WTC11 (cell line): ENCODE measurements around the gene TCF12. TPM values are rescaled to one million over a fixed set of nuclear protein-coding genes. Genes with fewer than 3 reads are reported as not detected.

Experiments
- ATAC-seq: fragments of 200-7000 bp; cut with Tn5 transposase; 2 replicates; pipeline ENCODE4 v1.10.0; 2021; ENCODE audit warnings: mild to moderate bottlenecking, moderate library complexity
- CTCF ChIA-PET: fragments of 300-600 bp; sonication (Branson Sonifier 250); formaldehyde crosslinking; loops from one replicate; lab custom pipeline; 2021; ENCODE audit warnings: antibody characterized with exemption; lab: Charles Lee
- POLR2A ChIA-PET: fragments of 350-600 bp; sonication (Branson Sonifier 250); formaldehyde crosslinking; loops from one replicate; lab custom pipeline; 2021; ENCODE audit warnings: antibody characterized with exemption; lab: Charles Lee
- DNase-seq: peaks from one replicate; pipeline ENCODE4 v3.0.0; 2021; ENCODE audit warnings: low spot score
- H3K27ac Mint-ChIP-seq: 2 replicates; pipeline ENCODE4 v1.8.0; 2021; ENCODE audit warnings: mixed read lengths
- H3K27me3 Mint-ChIP-seq: 2 replicates; pipeline ENCODE4 v1.8.0; 2021; ENCODE audit warnings: low read depth, mild to moderate bottlenecking, moderate library complexity, mixed read lengths
- H3K36me3 Mint-ChIP-seq: 2 replicates; pipeline ENCODE4 v1.8.0; 2021; ENCODE audit warnings: mixed read lengths
- H3K4me1 Mint-ChIP-seq: 2 replicates; pipeline ENCODE4 v1.8.0; 2022; ENCODE audit warnings: mixed read lengths
- H3K4me3 Mint-ChIP-seq: 2 replicates; pipeline ENCODE4 v1.8.0; 2021; ENCODE audit warnings: mild to moderate bottlenecking, moderate library complexity, mixed read lengths
- H3K9me3 Mint-ChIP-seq: 2 replicates; pipeline ENCODE4 v1.8.0; 2021; ENCODE audit warnings: mixed read lengths
- CREB1 ChIP-seq: sonication (generic); formaldehyde crosslinking; IDR thresholded peaks from 2 replicates; pipeline ENCODE4 v1.8.0; 2023; ENCODE audit warnings: mild to moderate bottlenecking, missing genetic modification reagents
- GABPB1 ChIP-seq: sonication (generic); formaldehyde crosslinking; IDR thresholded peaks from 2 replicates; pipeline ENCODE4 v1.8.1; 2023; ENCODE audit warnings: mild to moderate bottlenecking, missing genetic modification reagents
- JAZF1 ChIP-seq: fragments of 250-450 bp; sonication (Bioruptor Pico); IDR thresholded peaks from 2 replicates; pipeline ENCODE4 v1.9.0; 2021; ENCODE audit warnings: moderate library complexity, mild to moderate bottlenecking, inconsistent platforms
- NFE2L1 ChIP-seq: sonication (generic); formaldehyde crosslinking; IDR thresholded peaks from 2 replicates; pipeline ENCODE4 v1.8.1; 2023; ENCODE audit warnings: missing genetic modification reagents
- PRRX2 ChIP-seq: fragments of 250-450 bp; sonication (Bioruptor Pico); IDR thresholded peaks from 2 replicates; pipeline ENCODE4 v1.8.0; 2021; ENCODE audit warnings: mild to moderate bottlenecking
- RELA ChIP-seq: sonication (generic); formaldehyde crosslinking; IDR thresholded peaks from 2 replicates; pipeline ENCODE4 v1.8.1; 2022; ENCODE audit warnings: missing genetic modification reagents, mild to moderate bottlenecking, borderline replicate concordance
- SMAD3 ChIP-seq: sonication (generic); formaldehyde crosslinking; IDR thresholded peaks from 2 replicates; pipeline ENCODE4 v1.8.0; 2022; ENCODE audit warnings: missing genetic modification reagents, mild to moderate bottlenecking, borderline replicate concordance
- SP1 ChIP-seq: sonication (generic); formaldehyde crosslinking; conservative IDR thresholded peaks from 2 replicates; pipeline ENCODE4 v1.8.1; 2022; ENCODE audit warnings: missing genetic modification reagents
- TEAD4 ChIP-seq: sonication (generic); formaldehyde crosslinking; IDR thresholded peaks from 2 replicates; pipeline ENCODE4 v1.8.0; 2022; ENCODE audit warnings: mild to moderate bottlenecking, missing genetic modification reagents
- ZNF232 ChIP-seq: sonication (generic); formaldehyde crosslinking; IDR thresholded peaks from 2 replicates; pipeline ENCODE4 v1.8.0; 2022; ENCODE audit warnings: mild to moderate bottlenecking, missing genetic modification reagents
- ZNF423 ChIP-seq: fragments of 250-450 bp; sonication (Bioruptor Pico); IDR thresholded peaks from 2 replicates; pipeline ENCODE4 v2.1.2; 2022; ENCODE audit warnings: mild to moderate bottlenecking, moderate library complexity
- total RNA-seq: library from RNA; stranded (reverse); gene quantifications from 3 replicates; pipeline ENCODE4 v1.2.3, GENCODE V29; 2021
- TF ChIP-seq, protein P1 (sequence below): sonication (generic); formaldehyde crosslinking; IDR thresholded peaks from 2 replicates; pipeline ENCODE4 v1.8.1; 2023; ENCODE audit warnings: mild to moderate bottlenecking, missing genetic modification reagents
- TF ChIP-seq, protein P2 (sequence below): fragments of 200-600 bp; IDR thresholded peaks from 2 replicates; pipeline ENCODE4 v1.8.0; 2022; ENCODE audit warnings: antibody characterized with exemption
- TF ChIP-seq, protein P3 (sequence below): fragments of 250-450 bp; sonication (Bioruptor Pico); conservative IDR thresholded peaks from 2 replicates; pipeline ENCODE4 v1.9.0; 2021; ENCODE audit warnings: mild to moderate bottlenecking

TCF12 gene
- total RNA-seq, 1 experiment from 2014 or later = 73.2 TPM

DNA sequence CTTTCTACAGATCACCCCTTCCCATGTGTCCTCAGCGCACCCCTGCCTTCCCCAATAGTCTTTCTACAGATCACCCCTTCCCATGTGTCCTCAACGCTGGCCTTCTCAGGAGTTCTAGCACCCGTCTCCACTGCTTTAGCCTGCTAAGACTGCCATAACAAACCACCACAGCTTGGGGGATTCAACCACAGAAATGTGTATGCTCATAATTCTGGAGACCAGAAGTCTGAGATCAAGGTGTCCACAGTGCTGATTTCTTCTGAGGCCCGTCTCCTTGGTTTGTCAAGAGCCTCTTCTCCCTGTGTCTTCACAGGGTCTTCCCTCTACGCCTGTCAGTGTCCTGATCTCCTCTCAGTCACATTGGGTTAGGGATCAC, 389.7 kb downstream of the TCF12 start:
- Mint-ChIP-seq H3K9me3 (no peaks in the 10 kb centered on the region), H3K36me3 (no peaks in the 10 kb centered on the region), H3K27me3 (no peaks in the 10 kb centered on the region; the same call in 1 of the 2 replicates), H3K27ac (no peak overlapping the region), H3K4me3 (no peak overlapping the region), H3K4me1 (peaks cover 23% of the 10 kb centered on the region)
- TF ChIP-seq, protein P1, sequence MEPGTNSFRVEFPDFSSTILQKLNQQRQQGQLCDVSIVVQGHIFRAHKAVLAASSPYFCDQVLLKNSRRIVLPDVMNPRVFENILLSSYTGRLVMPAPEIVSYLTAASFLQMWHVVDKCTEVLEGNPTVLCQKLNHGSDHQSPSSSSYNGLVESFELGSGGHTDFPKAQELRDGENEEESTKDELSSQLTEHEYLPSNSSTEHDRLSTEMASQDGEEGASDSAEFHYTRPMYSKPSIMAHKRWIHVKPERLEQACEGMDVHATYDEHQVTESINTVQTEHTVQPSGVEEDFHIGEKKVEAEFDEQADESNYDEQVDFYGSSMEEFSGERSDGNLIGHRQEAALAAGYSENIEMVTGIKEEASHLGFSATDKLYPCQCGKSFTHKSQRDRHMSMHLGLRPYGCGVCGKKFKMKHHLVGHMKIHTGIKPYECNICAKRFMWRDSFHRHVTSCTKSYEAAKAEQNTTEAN (CRISPR knock-in tag) = no peak
- TF ChIP-seq CREB1 (CRISPR knock-in tag) (no peak), JAZF1 (CRISPR knock-in tag) (no peak), RELA (CRISPR knock-in tag) (no peak), ZNF232 (CRISPR knock-in tag) (no peak), ZNF423 (CRISPR knock-in tag) (no peak), TEAD4 (no peak)
- TF ChIP-seq, protein P2, sequence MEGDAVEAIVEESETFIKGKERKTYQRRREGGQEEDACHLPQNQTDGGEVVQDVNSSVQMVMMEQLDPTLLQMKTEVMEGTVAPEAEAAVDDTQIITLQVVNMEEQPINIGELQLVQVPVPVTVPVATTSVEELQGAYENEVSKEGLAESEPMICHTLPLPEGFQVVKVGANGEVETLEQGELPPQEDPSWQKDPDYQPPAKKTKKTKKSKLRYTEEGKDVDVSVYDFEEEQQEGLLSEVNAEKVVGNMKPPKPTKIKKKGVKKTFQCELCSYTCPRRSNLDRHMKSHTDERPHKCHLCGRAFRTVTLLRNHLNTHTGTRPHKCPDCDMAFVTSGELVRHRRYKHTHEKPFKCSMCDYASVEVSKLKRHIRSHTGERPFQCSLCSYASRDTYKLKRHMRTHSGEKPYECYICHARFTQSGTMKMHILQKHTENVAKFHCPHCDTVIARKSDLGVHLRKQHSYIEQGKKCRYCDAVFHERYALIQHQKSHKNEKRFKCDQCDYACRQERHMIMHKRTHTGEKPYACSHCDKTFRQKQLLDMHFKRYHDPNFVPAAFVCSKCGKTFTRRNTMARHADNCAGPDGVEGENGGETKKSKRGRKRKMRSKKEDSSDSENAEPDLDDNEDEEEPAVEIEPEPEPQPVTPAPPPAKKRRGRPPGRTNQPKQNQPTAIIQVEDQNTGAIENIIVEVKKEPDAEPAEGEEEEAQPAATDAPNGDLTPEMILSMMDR = no peak
- ChIA-PET POLR2A (no interaction called here), CTCF (interaction anchor here (4.1 kb wide), 1 partner anchor 160 kb away, joined by 100 read pairs; no protein-coding TSS in a partner anchor)
- ATAC-seq (no peak), DNase-seq (no peak)

DNA sequence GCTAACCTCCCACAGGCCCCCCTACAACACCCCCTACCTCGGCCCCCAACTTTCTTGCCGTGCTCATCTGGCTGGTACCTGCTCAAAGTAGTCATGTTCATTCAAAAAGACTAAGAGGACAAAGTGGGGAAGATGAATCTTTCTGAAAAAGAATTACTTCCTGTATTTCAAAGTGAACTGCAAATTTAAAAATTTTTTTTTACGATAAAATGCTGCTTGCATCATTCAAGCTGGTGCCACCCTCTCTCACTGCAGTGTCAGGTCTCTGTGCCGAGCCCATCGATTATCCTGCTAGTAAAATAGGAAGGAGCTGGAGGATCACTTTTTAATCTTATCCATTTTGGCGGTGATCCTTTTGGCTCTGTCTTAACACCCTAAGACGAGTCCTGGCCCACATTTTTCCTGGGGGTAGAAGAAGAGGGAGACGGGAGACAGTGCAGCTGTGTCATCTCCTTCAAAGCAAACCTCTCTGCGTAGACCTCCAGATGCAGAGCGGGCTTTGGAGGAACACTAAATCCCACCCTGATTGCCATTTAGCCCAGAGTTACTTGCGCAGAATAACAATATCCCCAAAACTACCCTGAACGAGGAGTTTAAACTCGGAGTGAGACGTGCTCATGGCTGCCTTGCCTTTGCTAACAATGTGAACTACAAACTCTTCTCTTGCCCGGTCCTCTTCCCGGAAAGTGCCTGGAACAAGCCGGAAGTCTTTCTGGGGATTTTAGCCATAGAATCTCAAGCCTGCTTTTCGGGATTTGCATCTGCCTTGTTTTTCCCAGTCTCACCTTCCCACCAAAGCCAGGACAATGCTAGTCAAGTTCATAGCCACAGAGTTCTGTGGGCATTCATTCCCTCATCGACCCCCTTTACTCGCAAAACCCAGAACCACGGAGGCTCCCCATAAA, 391.7 kb downstream of the TCF12 start:
- H3K27ac Mint-ChIP-seq = peak overlapping the region; percentile 2; the same call in 1 of the 2 replicates

DNA sequence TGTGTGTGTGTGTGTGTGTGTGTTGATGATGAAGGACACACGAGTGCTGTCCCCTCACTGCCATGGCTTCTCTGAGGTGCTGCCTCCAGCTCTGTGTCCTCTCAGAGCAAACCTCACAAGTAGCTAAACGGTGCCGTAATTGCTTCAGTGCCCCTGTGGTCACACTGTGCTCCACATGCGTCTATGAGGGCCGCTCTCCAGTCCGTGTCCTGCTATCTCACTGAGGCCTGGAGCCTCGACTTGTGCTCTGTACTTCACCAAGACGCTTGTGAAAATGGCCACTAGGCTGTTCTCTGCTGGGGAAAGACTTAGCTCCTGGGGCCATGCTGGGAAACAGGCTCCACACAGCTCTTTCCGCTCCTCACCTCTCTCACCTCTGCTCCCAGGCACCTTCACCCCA, 392.4 kb downstream of the TCF12 start:
- Mint-ChIP-seq H3K4me3 (no peak overlapping the region), H3K36me3 (no peaks in the 10 kb centered on the region), H3K9me3 (no peaks in the 10 kb centered on the region), H3K27me3 (no peaks in the 10 kb centered on the region; the same call in 1 of the 2 replicates), H3K27ac (no peak overlapping the region), H3K4me1 (peaks cover 12% of the 10 kb centered on the region)
- ATAC-seq = no peak
- ChIA-PET CTCF (interaction anchor here (0.8 to 1.0 kb wide), 5 partner anchors 9 to 217 kb away, joined by 3 to 5 read pairs (median 4); no protein-coding TSS in a partner anchor), POLR2A (interaction anchor here (0.6 kb wide), 1 partner anchor 274 kb away, joined by 3 read pairs; no protein-coding TSS in a partner anchor)
- TF ChIP-seq SP1 (CRISPR knock-in tag) (no peak), NFE2L1 (no peak), PRRX2 (CRISPR knock-in tag) (no peak)
- no peak for DNase-seq

More for the DNA sequence above, 391.7 kb downstream of the TCF12 start:
- Mint-ChIP-seq H3K36me3 (no peaks in the 10 kb centered on the region), H3K4me3 (no peak overlapping the region), H3K9me3 (no peaks in the 10 kb centered on the region), H3K27me3 (no peaks in the 10 kb centered on the region; the same call in 1 of the 2 replicates), H3K4me1 (peaks cover 15% of the 10 kb centered on the region)
- CTCF ChIA-PET = interaction anchor here (0.8 to 1.0 kb wide), 2 partner anchors 58 to 217 kb away, joined by 3 to 5 read pairs; no protein-coding TSS in a partner anchor
- ATAC-seq (no peak), DNase-seq (no peak)
- TF ChIP-seq, protein P3, sequence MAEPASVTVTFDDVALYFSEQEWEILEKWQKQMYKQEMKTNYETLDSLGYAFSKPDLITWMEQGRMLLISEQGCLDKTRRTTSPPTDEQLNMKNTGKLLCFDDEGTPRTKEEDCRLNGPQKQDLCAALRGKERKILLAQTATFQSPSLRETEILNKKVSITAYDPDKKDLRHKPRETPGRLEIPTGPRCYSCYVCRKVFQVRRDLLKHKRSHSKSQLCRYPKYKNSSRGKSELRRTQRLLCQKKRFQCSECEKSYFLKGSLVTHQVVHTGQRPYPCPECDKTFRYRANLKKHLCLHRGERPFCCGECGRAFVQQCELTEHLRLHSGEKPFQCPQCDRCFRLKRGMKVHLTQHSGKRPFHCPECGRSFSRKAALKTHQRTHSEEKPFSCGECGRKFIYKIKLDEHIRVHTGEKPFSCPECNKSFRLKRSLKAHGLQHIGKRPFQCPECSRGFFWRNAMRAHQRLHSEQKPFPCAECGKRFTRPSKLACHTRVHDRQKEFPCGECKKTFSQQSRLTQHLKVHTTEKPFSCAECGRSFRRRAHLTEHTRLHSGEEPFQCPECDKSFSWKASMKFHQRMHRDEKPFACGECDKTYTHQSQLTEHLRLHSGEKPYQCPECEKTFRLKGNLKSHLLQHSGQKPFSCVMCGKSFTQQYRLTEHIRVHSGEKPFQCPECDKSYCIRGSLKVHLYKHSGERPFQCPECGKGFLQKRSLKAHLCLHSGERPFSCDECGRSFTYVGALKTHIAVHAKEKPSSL (CRISPR knock-in tag) = no peak
- no peak for TF ChIP-seq GABPB1 (CRISPR knock-in tag)
- no peak for TF ChIP-seq SMAD3 (CRISPR knock-in tag)
- POLR2A ChIA-PET = no interaction called here
